Measurements from ENCODE around the gene ARHGEF3.

GRCh38 chr3:56683122-56683817 is 118.5 kb downstream of the ARHGEF3 start, which contains the start of gene TASOR:
- TF ChIP-seq, protein P1, sequence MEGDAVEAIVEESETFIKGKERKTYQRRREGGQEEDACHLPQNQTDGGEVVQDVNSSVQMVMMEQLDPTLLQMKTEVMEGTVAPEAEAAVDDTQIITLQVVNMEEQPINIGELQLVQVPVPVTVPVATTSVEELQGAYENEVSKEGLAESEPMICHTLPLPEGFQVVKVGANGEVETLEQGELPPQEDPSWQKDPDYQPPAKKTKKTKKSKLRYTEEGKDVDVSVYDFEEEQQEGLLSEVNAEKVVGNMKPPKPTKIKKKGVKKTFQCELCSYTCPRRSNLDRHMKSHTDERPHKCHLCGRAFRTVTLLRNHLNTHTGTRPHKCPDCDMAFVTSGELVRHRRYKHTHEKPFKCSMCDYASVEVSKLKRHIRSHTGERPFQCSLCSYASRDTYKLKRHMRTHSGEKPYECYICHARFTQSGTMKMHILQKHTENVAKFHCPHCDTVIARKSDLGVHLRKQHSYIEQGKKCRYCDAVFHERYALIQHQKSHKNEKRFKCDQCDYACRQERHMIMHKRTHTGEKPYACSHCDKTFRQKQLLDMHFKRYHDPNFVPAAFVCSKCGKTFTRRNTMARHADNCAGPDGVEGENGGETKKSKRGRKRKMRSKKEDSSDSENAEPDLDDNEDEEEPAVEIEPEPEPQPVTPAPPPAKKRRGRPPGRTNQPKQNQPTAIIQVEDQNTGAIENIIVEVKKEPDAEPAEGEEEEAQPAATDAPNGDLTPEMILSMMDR (tag by site-specific recombination; IDR thresholded peaks at IDR 0.05) = no peak
- TF ChIP-seq ZBTB21 (tag by site-specific recombination; IDR thresholded peaks at IDR 0.05) (no peak), ZBTB8A (tag by site-specific recombination; IDR thresholded peaks at IDR 0.05) (peak; percentile 99), REST (tag by site-specific recombination; IDR thresholded peaks at IDR 0.05) (no peak), ZNF670 (tag by site-specific recombination; IDR thresholded peaks at IDR 0.05; ENCODE audit: low read depth) (no peak), SP7 (tag by site-specific recombination; IDR thresholded peaks at IDR 0.05) (no peak), ZNF548 (tag by site-specific recombination; IDR thresholded peaks at IDR 0.05) (no peak), YY2 (tag by site-specific recombination; IDR thresholded peaks at IDR 0.05) (no peak), SP2 (tag by site-specific recombination; IDR thresholded peaks at IDR 0.05) (peak; percentile 72), ZNF449 (tag by site-specific recombination; IDR thresholded peaks at IDR 0.05) (no peak), ZNF792 (tag by site-specific recombination; IDR thresholded peaks at IDR 0.05) (no peak)
- TF ChIP-seq, protein P2, sequence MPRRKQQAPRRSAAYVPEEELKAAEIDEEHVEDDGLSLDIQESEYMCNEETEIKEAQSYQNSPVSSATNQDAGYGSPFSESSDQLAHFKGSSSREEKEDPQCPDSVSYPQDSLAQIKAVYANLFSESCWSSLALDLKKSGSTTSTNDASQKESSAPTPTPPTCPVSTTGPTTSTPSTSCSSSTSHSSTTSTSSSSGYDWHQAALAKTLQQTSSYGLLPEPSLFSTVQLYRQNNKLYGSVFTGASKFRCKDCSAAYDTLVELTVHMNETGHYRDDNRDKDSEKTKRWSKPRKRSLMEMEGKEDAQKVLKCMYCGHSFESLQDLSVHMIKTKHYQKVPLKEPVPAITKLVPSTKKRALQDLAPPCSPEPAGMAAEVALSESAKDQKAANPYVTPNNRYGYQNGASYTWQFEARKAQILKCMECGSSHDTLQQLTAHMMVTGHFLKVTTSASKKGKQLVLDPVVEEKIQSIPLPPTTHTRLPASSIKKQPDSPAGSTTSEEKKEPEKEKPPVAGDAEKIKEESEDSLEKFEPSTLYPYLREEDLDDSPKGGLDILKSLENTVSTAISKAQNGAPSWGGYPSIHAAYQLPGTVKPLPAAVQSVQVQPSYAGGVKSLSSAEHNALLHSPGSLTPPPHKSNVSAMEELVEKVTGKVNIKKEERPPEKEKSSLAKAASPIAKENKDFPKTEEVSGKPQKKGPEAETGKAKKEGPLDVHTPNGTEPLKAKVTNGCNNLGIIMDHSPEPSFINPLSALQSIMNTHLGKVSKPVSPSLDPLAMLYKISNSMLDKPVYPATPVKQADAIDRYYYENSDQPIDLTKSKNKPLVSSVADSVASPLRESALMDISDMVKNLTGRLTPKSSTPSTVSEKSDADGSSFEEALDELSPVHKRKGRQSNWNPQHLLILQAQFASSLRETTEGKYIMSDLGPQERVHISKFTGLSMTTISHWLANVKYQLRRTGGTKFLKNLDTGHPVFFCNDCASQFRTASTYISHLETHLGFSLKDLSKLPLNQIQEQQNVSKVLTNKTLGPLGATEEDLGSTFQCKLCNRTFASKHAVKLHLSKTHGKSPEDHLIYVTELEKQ (tag by site-specific recombination; IDR thresholded peaks at IDR 0.05; ENCODE audit: borderline replicate concordance) = no peak
- TF ChIP-seq, protein P3, sequence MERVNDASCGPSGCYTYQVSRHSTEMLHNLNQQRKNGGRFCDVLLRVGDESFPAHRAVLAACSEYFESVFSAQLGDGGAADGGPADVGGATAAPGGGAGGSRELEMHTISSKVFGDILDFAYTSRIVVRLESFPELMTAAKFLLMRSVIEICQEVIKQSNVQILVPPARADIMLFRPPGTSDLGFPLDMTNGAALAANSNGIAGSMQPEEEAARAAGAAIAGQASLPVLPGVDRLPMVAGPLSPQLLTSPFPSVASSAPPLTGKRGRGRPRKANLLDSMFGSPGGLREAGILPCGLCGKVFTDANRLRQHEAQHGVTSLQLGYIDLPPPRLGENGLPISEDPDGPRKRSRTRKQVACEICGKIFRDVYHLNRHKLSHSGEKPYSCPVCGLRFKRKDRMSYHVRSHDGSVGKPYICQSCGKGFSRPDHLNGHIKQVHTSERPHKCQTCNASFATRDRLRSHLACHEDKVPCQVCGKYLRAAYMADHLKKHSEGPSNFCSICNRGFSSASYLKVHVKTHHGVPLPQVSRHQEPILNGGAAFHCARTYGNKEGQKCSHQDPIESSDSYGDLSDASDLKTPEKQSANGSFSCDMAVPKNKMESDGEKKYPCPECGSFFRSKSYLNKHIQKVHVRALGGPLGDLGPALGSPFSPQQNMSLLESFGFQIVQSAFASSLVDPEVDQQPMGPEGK (tag by site-specific recombination; IDR thresholded peaks at IDR 0.05) = peak; percentile 59; the same call in 1 of the 2 replicates

All from HEK293 (cell line).